GM12872 (cell line): ENCODE data around the gene CAND1.

Source experiments
- CTCF ChIP-seq: IDR thresholded peaks from 3 replicates; pipeline ENCODE4 v1.5.1; 2011; ENCODE audit warnings: low read depth, mild to moderate bottlenecking, low read length, moderate library complexity; ENCODE audit not compliant: insufficient read depth

Gene CAND1

GRCh38 chr12:67344979-67345710, 76.0 kb downstream of the CAND1 start:
- TF ChIP-seq CTCF: no peak

- no peak for TF ChIP-seq CTCF
These were observed 79.5 kb downstream of the CAND1 start for GRCh38 chr12:67348683-67349082.

GRCh38 chr12:67352682-67353081, 83.5 kb downstream of the CAND1 start:
- TF ChIP-seq CTCF: no peak

GRCh38 chr12:67354322-67354721, 85.2 kb downstream of the CAND1 start:
- TF ChIP-seq CTCF: no peak

- TF ChIP-seq CTCF: no peak
These were observed 85.8 kb downstream of the CAND1 start for GRCh38 chr12:67354966-67355365.

GRCh38 chr12:67355428-67356379, 86.5 kb downstream of the CAND1 start:
- peak; percentile 56; the same call in 2 of the 3 replicates for TF ChIP-seq CTCF

GRCh38 chr12:67356380-67356774, 87.2 kb downstream of the CAND1 start:
- TF ChIP-seq CTCF: no peak
